ENCODE results near the gene CORO7. TPM values are rescaled to one million over a fixed set of nuclear protein-coding genes. Genes with fewer than 3 reads are reported as not detected.

Gene CORO7
- total RNA-seq, 1 donor = 17.7 TPM

DNA sequence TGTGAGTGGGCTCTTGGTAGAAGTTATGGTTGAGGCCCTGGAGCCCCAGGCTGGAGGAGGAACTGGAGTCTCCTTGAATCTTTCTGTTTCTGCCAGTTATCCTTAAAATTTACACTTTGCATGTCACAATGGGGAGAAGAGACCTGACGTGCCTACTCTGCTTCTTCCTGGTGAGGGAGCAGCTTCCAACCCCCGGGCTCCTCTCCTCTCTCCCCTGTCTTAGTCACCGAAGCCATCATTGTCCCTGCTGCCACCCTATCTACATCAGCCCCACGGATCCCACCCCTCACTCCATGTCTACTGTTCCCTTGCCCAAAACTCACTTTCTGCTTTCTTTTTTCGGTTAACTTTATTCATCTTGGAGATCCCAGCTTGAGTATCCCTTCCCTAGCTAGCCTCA lies 26.9 kb upstream of the CORO7 start:
- Histone ChIP-seq H3K4me3 (ENCODE audit: insufficient read depth, low read length) (no peak overlapping the region), H3K27ac (ENCODE audit: low read depth, low read length) (no peak overlapping the region), H3K9me3 (ENCODE audit: low read depth, low read length) (no peaks in the 10 kb centered on the region), H3K4me2 (ENCODE audit: insufficient read depth, low read length) (no peak overlapping the region), H3K79me2 (ENCODE audit: insufficient read depth, low read length) (no peaks in the 10 kb centered on the region), H4K20me1 (ENCODE audit: insufficient read depth, low read length) (peaks cover 2% of the 10 kb centered on the region), H3K27me3 (ENCODE audit: insufficient read depth, low read length) (no peaks in the 10 kb centered on the region), H3K36me3 (ENCODE audit: insufficient read depth, low read length) (peaks cover 83% of the 10 kb centered on the region), H2AFZ (ENCODE audit: low read length) (no peak overlapping the region), H3K4me1 (ENCODE audit: insufficient read depth, low read length) (no peaks in the 10 kb centered on the region)
- TF ChIP-seq CTCF (IDR thresholded peaks at IDR 0.05; ENCODE audit: extremely low read depth, low read depth, low read length) = no peak
- DNase-seq (ENCODE audit: insufficient read length, low spot score, missing footprints) = no peak

DNA sequence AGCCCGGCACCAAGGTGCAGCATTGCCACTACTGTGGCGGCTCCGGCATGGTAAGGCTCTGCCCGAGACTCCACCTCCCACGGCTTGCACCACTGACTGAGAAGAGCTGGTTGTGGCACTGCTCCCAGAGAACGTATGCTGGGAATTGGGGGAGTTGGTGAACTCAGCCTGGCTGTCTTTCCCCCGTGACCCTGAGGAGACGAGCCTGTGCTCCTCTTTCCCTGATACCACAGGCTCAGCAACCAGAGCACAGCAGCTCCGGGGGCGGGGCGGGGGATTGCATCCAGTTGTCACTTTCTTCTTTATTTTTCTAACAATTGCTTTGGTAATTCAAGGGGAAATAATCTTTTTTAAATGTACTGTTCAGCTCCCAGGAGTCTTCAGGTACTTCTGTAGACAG lies 26.0 kb upstream of the CORO7 start:
- no peak for DNase-seq (ENCODE audit: insufficient read length, low spot score, missing footprints)
- Histone ChIP-seq H3K9me3 (ENCODE audit: low read depth, low read length) (no peaks in the 10 kb centered on the region), H2AFZ (ENCODE audit: low read length) (no peak overlapping the region), H3K79me2 (ENCODE audit: insufficient read depth, low read length) (no peaks in the 10 kb centered on the region), H3K4me2 (ENCODE audit: insufficient read depth, low read length) (no peak overlapping the region), H3K36me3 (ENCODE audit: insufficient read depth, low read length) (peaks cover 88% of the 10 kb centered on the region), H3K27me3 (ENCODE audit: insufficient read depth, low read length) (no peaks in the 10 kb centered on the region), H3K4me3 (ENCODE audit: insufficient read depth, low read length) (no peak overlapping the region), H3K4me1 (ENCODE audit: insufficient read depth, low read length) (no peaks in the 10 kb centered on the region), H4K20me1 (ENCODE audit: insufficient read depth, low read length) (peaks cover 2% of the 10 kb centered on the region), H3K27ac (ENCODE audit: low read depth, low read length) (no peak overlapping the region)
- no peak for TF ChIP-seq CTCF (IDR thresholded peaks at IDR 0.05; ENCODE audit: extremely low read depth, low read depth, low read length)

DNA sequence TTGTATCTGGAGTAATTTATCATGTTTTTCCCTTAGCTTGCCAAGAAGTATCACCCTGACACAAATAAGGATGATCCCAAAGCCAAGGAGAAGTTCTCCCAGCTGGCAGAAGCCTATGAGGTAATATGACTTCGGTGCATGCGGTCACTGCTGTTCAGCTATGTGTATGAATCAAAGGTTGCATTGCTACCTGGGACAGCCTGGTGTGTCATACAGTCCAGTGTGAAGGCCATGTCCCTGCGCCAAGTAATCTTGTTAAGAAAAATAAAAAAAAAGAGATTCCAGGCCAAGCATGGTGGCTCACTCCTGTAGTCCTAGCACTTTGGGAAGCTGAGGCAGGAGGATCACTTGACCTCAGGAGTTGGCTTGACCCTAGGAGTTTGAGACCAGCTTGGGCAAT lies 21.0 kb upstream of the CORO7 start:
- Histone ChIP-seq H3K4me3 (ENCODE audit: insufficient read depth, low read length) (no peak overlapping the region), H3K27ac (ENCODE audit: low read depth, low read length) (no peak overlapping the region), H3K27me3 (ENCODE audit: insufficient read depth, low read length) (no peaks in the 10 kb centered on the region), H3K4me2 (ENCODE audit: insufficient read depth, low read length) (no peak overlapping the region), H4K20me1 (ENCODE audit: insufficient read depth, low read length) (peaks cover 4% of the 10 kb centered on the region), H3K4me1 (ENCODE audit: insufficient read depth, low read length) (peaks cover 3% of the 10 kb centered on the region), H3K9me3 (ENCODE audit: low read depth, low read length) (no peaks in the 10 kb centered on the region), H2AFZ (ENCODE audit: low read length) (no peak overlapping the region), H3K36me3 (ENCODE audit: insufficient read depth, low read length) (peaks cover 87% of the 10 kb centered on the region), H3K79me2 (ENCODE audit: insufficient read depth, low read length) (peaks cover 25% of the 10 kb centered on the region)
- TF ChIP-seq CTCF (IDR thresholded peaks at IDR 0.05; ENCODE audit: extremely low read depth, low read depth, low read length) = no peak
- DNase-seq (ENCODE audit: insufficient read length, low spot score, missing footprints) = peak; percentile 13

GRCh38 chr16:4435337-4436067 lies 19.1 kb upstream of the CORO7 start:
- DNase-seq (ENCODE audit: insufficient read length, low spot score, missing footprints) = no peak
- Histone ChIP-seq H3K4me2 (ENCODE audit: insufficient read depth, low read length) (no peak overlapping the region), H3K79me2 (ENCODE audit: insufficient read depth, low read length) (peaks cover 30% of the 10 kb centered on the region), H3K27ac (ENCODE audit: low read depth, low read length) (no peak overlapping the region), H3K27me3 (ENCODE audit: insufficient read depth, low read length) (no peaks in the 10 kb centered on the region), H3K4me3 (ENCODE audit: insufficient read depth, low read length) (no peak overlapping the region), H3K4me1 (ENCODE audit: insufficient read depth, low read length) (peaks cover 3% of the 10 kb centered on the region), H3K9me3 (ENCODE audit: low read depth, low read length) (no peaks in the 10 kb centered on the region), H3K36me3 (ENCODE audit: insufficient read depth, low read length) (peaks cover 74% of the 10 kb centered on the region), H4K20me1 (ENCODE audit: insufficient read depth, low read length) (peaks cover 7% of the 10 kb centered on the region), H2AFZ (ENCODE audit: low read length) (no peak overlapping the region)
- TF ChIP-seq CTCF (IDR thresholded peaks at IDR 0.05; ENCODE audit: extremely low read depth, low read depth, low read length) = no peak
